KBM-7 (cell line): ENCODE data around the gene SMARCD1.
"Not testable (repeated sequence)": the region's sequence is repeated elsewhere in the genome, so short reads cannot be mapped to it uniquely, and the experiment has no call there.

Experiments used
- DNase-seq: peaks from one replicate; pipeline ENCODE4 v3.0.0-alpha.2; 2015
- in situ Hi-C: fragments of 300-500 bp; cut with MboI; formaldehyde crosslinking; loops from 2 replicates; pipeline ENCODE4 v1.14.3; 2020; ENCODE audit warnings: low sequenced_read_pairs, low pct_unique_long_range_greater_than_20kb, mixed read lengths

Gene SMARCD1

DNA sequence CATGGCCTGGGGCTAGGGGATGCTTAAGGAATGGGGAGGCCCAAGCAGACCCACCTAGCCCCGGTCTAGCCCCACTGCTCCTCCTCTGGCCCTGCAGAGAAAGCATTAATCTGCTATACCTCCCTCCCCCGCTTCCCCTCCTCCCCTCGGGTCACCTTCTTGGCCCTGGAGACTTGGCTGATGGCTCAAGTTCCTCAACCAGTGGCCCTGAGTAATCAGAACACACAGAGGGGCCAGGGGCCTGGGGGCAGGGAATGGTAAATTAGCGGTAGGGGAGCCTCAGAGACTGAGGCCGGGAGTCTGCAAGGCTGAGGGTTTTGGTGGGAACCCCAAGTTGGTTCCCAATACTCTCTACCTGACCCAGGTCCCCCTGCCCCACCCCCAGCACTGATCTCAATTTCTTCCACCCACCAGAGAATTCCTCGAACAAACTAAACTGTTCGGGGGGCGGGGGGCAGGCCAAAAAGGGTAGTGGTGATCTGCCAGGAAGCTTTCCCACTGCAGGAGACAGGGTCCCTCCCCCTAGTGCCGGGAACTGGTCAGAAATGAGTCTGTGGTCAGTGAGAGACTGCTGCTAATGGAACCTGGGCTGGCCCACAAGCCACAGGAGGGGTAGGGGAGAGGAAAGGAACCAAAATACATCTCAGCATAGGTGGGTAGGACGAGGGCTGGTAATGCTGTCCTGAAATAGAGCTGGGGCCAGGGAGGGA is 12.8 kb upstream of the SMARCD1 start:
- in situ Hi-C loops, result no loop called here
- DNase-seq, result no peak

DNA sequence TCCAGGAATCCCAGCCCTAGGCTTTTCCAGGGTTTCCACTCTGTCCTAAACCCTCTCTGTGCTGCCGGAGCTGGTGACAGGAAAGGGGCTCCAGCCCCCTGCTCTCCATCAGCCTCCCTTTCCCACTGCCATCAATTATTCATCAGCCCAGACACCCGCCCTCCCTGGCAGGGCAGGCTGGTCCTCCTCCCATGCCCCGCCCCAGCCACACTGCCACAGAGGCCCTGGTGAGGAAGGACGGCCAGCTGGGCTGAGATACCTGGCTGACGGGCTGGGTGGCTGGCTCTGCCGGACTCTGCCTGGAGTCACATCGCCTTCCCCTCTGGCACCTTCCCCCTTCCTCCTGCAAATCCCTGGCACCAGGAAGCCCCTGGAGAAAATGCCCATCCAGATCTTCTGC is 11.9 kb upstream of the SMARCD1 start:
- in situ Hi-C loops, result no loop called here
- DNase-seq, result no peak

DNA sequence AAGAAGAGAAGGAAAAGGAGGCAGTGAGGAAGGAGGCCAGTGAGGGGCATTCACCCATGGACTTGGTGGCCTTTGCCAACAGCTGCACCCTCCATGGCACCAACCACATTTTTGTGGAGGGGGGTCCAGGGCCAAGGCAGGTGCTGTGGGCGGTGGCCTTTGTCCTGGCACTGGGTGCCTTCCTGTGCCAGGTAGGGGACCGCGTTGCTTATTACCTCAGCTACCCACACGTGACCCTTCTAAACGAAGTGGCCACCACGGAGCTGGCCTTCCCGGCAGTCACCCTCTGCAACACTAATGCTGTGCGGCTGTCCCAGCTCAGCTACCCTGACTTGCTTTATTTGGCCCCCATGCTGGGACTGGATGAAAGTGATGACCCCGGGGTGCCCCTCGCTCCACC is 11.4 kb upstream of the SMARCD1 start:
- in situ Hi-C loops, result no loop called here
- DNase-seq, result no peak

DNA sequence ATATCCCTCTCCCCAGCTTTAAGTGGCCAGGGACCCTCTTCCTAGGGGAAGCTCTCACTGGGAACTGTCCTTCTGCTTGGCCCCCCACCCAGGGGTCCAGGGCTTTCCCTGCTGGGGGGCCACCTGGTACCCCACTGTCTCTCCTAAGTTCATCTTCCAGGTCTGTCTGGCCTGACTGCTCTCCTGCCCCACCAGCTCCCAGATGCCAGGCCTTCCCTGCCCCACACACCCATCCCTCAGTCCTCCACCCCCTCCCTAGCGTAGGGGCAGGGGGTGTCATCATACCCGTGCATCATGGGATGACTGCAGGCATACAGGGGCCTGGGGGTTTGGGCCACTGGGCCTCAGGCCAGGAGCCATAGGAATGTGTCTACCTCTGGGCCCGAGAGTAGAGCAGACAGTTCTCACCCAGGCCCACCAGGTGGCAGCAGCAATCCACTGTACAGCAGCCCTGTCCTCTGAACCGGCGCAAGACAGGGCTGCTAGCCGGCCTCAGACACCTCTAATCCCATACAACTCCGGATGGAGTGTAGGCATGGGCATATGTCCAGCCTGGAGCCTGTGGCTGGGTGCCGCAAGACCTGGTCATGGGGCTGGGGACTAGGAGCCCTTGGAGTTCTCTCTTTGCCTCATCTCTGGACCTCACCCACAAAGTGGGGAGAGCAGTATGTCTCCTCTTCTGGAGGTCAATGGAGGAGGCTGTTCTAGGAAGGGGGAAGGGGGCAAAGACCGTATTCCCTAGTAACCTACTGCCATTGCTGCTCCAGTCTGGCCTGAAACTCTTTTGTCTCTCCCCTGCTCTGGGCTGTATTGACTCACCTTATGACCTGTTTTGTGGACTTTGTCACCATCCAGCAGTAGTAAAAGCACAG is 10.0 kb upstream of the SMARCD1 start:
- in situ Hi-C loops, result no loop called here
- peak; percentile 73 for DNase-seq

GRCh38 chr12:50075808-50076170 is 9.4 kb upstream of the SMARCD1 start:
- in situ Hi-C loops, result no loop called here
- DNase-seq, result no peak

GRCh38 chr12:50077099-50077498 is 8.0 kb upstream of the SMARCD1 start:
- DNase-seq, result no peak
- in situ Hi-C loops, result no loop called here

DNA sequence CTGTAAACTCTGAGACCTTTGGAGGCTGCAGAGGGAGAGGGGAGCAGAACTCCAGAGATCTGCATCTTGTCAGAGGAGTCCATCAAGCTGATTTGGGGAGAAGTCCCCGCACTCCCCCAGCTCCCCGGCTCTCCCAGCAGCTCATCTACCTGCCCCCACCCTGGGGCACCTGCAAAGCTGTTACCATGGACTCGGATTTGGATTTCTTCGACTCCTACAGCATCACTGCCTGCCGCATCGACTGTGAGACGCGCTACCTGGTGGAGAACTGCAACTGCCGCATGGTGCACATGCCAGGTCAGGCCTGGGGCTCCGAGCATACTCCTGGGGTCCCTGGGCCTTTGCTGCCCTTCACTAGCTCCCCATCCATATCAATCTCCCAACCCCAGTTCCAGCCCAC is 6.9 kb upstream of the SMARCD1 start:
- no peak for DNase-seq
- in situ Hi-C loops, result no loop called here

DNA sequence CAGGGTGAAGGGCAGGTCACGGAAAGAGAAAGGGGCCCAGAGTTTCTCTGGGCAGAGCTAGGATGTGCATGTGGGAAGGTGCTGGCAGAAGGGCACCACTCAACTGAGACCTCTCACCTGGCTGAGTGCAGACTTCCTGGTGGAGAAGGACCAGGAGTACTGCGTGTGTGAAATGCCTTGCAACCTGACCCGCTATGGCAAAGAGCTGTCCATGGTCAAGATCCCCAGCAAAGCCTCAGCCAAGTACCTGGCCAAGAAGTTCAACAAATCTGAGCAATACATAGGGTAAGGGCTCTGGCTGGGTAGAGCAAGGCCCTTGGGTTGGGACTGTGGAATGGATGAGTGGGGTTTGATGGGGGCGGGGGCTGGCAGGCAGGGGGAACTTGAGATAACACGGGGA is 5.4 kb upstream of the SMARCD1 start:
- in situ Hi-C loops, result no loop called here
- no peak for DNase-seq

GRCh38 chr12:50081096-50081808 is 3.9 kb upstream of the SMARCD1 start:
- in situ Hi-C loops, result no loop called here

GRCh38 chr12:50082644-50083043 is 2.5 kb upstream of the SMARCD1 start:
- no peak for DNase-seq
- in situ Hi-C loops, result no loop called here

More at GRCh38 chr12:50081096-50081808, 3.9 kb upstream of the SMARCD1 start:
- DNase-seq, result no peak

DNA sequence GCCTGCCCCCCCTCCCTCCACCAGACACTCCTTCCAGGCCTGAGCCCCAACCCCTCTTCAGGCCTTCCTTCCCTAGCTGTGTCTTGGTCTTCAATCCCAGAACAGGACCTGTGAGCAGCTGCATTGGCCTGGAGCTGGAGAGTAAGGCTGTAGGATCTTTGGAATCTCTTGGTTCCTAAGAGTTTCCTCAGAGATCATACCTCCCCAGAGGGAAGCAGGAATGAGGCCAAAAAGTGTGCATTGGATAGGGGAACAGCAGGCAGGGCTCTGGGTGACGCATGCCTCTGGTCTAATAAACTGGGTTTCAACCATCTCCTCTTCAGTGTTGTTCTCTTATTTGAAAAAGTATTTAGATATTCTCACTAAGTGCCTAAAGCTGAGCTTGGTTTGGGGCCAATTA is 1.8 kb upstream of the SMARCD1 start:
- in situ Hi-C loops, result no loop called here
- no peak for DNase-seq

DNA sequence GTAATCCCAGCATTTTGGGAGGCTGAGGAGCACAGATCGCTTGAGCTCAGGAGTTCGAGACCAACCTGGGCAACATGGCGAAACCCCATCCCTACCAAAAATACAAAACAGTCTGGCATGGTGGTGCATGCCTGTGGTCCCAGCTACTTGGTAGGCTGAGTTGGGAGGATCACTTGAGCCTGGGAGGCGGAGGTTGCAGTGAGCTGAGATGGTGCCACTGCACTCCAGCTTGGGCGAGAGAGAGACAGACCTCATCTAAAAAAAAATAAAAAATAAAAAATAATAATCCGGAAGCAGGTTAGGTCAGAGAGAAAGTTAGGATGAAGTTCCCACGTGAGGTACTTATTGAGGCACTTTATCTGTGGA is 750 bp upstream of the SMARCD1 start:
- in situ Hi-C loops, DNase-seq: not testable (repeated sequence)

GRCh38 chr12:50085615-50086072 is 502 bp downstream of the SMARCD1 start:
- no peak for DNase-seq
- in situ Hi-C loops, result no loop called here

- no peak for DNase-seq
- in situ Hi-C loops, result no loop called here
Observed at GRCh38 chr12:50086148-50086547, 1.0 kb downstream of the SMARCD1 start.

GRCh38 chr12:50087151-50087550 is 2.0 kb downstream of the SMARCD1 start:
- DNase-seq, result no peak
- in situ Hi-C loops, result no loop called here

DNA sequence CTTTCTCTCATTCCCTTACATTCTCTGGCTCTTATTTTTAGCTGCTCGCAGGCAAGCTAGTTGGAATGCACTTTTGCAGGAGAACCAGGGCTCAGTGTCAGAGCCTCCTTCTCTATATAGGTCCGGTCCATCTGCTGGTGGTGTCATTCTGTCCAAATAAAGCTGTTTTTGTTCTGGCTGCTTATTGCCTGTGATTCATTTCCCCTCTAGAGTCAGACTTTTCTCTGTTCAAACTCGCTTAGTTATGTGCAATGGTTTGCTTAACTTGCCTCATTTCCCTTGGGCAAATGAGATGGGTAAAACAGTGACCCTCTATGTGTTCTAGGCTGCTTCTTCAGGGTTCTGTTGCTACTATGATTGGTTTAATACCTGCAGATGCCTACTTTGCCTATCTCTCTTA is 2.9 kb downstream of the SMARCD1 start:
- in situ Hi-C loops, result no loop called here
- DNase-seq, result no peak

DNA sequence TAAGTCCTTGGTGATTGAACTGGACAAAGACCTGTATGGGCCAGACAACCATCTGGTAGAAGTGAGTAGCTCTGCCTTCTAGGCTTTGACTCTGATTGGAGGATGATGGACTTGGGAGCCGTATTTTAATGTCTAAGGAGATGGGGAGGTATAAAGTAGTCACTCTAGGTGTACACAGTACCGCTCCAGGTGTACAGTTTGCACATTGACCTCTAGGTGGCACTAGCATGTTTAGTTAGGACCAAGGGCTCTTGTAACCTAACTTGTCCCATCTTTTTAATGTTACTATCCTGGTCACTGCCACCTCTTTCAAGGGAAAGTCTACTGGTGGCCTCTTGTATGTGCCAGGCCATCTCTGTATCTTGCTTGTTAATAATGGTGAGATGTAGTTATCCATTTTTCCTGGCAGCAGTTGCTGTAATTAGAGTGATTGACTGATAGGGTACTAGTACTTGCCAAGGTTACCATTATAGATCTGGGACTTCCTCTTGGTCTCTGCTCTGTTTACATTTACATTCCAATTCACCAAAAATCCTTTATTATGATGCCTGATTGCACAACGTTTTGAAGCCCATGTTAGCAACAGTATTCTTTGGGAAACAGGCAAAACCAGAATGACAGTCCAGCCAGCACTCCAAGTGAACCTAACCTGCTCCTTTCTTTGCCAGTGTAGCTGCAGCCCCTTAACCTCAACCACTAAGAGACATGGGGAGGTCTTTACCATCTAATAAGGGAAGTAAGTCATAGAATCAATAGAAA is 3.6 kb downstream of the SMARCD1 start:
- in situ Hi-C loops, result no loop called here
- peak; percentile 70 for DNase-seq

GRCh38 chr12:50089730-50090129 is 4.6 kb downstream of the SMARCD1 start:
- no peak for DNase-seq
- in situ Hi-C loops, result no loop called here

- no peak for DNase-seq
- in situ Hi-C loops, result no loop called here
Observed at GRCh38 chr12:50090391-50090790, 5.2 kb downstream of the SMARCD1 start.
